Measurements from ENCODE around the gene VASP.

GRCh38 chr19:45495178-45495577 lies 12.1 kb upstream of the VASP start:
- TF ChIP-seq USF1 (IDR thresholded peaks at IDR 0.05) (no peak), REST (IDR thresholded peaks at IDR 0.05; ENCODE audit: low read depth) (no peak), EP300 (IDR thresholded peaks at IDR 0.05; ENCODE audit: borderline replicate concordance) (no peak), CEBPB (IDR thresholded peaks at IDR 0.05) (no peak), TAF1 (IDR thresholded peaks at IDR 0.05; ENCODE audit: low read depth) (no peak), MAX (IDR thresholded peaks at IDR 0.05) (no peak), EGR1 (IDR thresholded peaks at IDR 0.05) (no peak), ZBTB7A (IDR thresholded peaks at IDR 0.05; ENCODE audit: low read depth) (no peak), RAD21 (IDR thresholded peaks at IDR 0.05; ENCODE audit: low read depth) (no peak), TEAD4 (IDR thresholded peaks at IDR 0.05) (no peak), CREB1 (IDR thresholded peaks at IDR 0.05; ENCODE audit: low read depth) (no peak), YY1 (IDR thresholded peaks at IDR 0.05; ENCODE audit: low read depth) (no peak), TCF12 (IDR thresholded peaks at IDR 0.05; ENCODE audit: low read depth) (no peak)
